Mucosa of descending colon (tissue), 3 donors: ENCODE data around the gene ESPL1. TPM values are rescaled to one million over a fixed set of nuclear protein-coding genes. Genes with fewer than 3 reads are reported as not detected.

Experiments used
- ATAC-seq: fragments of 200-7000 bp; cut with Tn5 transposase; one replicate; pipeline ENCODE4 v1.9.1; 2020; ENCODE audit warnings: mild to moderate bottlenecking, moderate library complexity
- DNase-seq, 3 donors: peaks; one replicate each; pipeline ENCODE4 v3.0.0-alpha.2; 2020
- H3K36me3 ChIP-seq: fragments of 200-600 bp; one replicate; pipeline ENCODE4 v1.8.0; 2021; ENCODE audit warnings: low read depth, mild to moderate bottlenecking
- H3K4me1 ChIP-seq: fragments of 200-600 bp; one replicate; pipeline ENCODE4 v1.8.0; 2021; ENCODE audit warnings: low read depth, mild to moderate bottlenecking
- H3K4me3 ChIP-seq: fragments of 200-600 bp; one replicate; pipeline ENCODE4 v1.8.0; 2021; ENCODE audit warnings: mild to moderate bottlenecking
- H3K9me3 ChIP-seq: fragments of 200-600 bp; one replicate; pipeline ENCODE4 v1.8.0; 2021; ENCODE audit warnings: mild to moderate bottlenecking
- CTCF ChIP-seq: fragments of 200-600 bp; IDR thresholded peaks from one replicate; pipeline ENCODE4 v1.8.0; 2022; ENCODE audit warnings: antibody characterized with exemption, mild to moderate bottlenecking
- intact Hi-C, 2 donors: fragments of 100-400 bp; cut with DNase I in 1 of 2; cut with micrococcal nuclease in 1 of 2; formaldehyde crosslinking; loops; one replicate each; pipeline versions ENCODE4 v1.11.0 to v1.11.1; 2022; cut with DNase I, micrococcal nuclease
- total RNA-seq, 3 donors: library from RNA; stranded (reverse); fragmentation: NEBNext Ultra II Directional in 2 of 3; extraction: Animal tissue kit (Norgen Biotek cat#: 25700) in 2 of 3; gene quantifications; one replicate each; pipeline versions ENCODE4 v1.2.1 to v1.2.4, GENCODE V29; 2021 to 2023
- donor health status: DM: no; HTN: no; CAD: no; lungs with moderate emphysema.
- donor health status: DM: no; HTN: no; CAD: no.
- donor health status: DM: no; HTN: yes; CAD: no.

Gene ESPL1
- total RNA-seq, 3 donors from 2014 or later: 4.5 to 13.1 (median 5.8) TPM

GRCh38 chr12:53233671-53234121 is 34.4 kb upstream of the ESPL1 start:
- peak in 2 of 3 donors; percentile 50 to 63 for DNase-seq
- Histone ChIP-seq H3K4me1 (peaks cover 32% of the 10 kb centered on the region), H3K36me3 (no peaks in the 10 kb centered on the region), H3K4me3 (no peak overlapping the region), H3K9me3 (no peaks in the 10 kb centered on the region)
- TF ChIP-seq CTCF: no peak
- no peak for ATAC-seq
- intact Hi-C loops: no loop called here

- intact Hi-C loops: no loop called here
- Histone ChIP-seq H3K4me1 (peaks cover 32% of the 10 kb centered on the region), H3K4me3 (no peak overlapping the region), H3K9me3 (no peaks in the 10 kb centered on the region), H3K36me3 (no peaks in the 10 kb centered on the region)
- DNase-seq: peak in 2 of 3 donors; percentile 54 to 59
- ATAC-seq: no peak
- TF ChIP-seq CTCF: no peak
Observed at GRCh38 chr12:53234271-53234914, 33.7 kb upstream of the ESPL1 start.

GRCh38 chr12:53235164-53235563 is 32.9 kb upstream of the ESPL1 start:
- H3K9me3 ChIP-seq: no peaks in the 10 kb centered on the region
- intact Hi-C loops: no loop called here
- ATAC-seq: no peak
- no peaks in the 10 kb centered on the region for H3K36me3 ChIP-seq
- no peak for TF ChIP-seq CTCF
- DNase-seq: no peak
- peaks cover 32% of the 10 kb centered on the region for H3K4me1 ChIP-seq
- H3K4me3 ChIP-seq: no peak overlapping the region

- ATAC-seq (no peak), DNase-seq (no peak)
- intact Hi-C loops: no loop called here
- no peaks in the 10 kb centered on the region for H3K9me3 ChIP-seq
- H3K4me3 ChIP-seq: no peak overlapping the region
- TF ChIP-seq CTCF: no peak
- no peaks in the 10 kb centered on the region for H3K36me3 ChIP-seq
- H3K4me1 ChIP-seq: peaks cover 29% of the 10 kb centered on the region
Observed at GRCh38 chr12:53235742-53236442, 32.2 kb upstream of the ESPL1 start.

- Histone ChIP-seq H3K4me3 (no peak overlapping the region), H3K4me1 (peaks cover 22% of the 10 kb centered on the region), H3K36me3 (no peaks in the 10 kb centered on the region), H3K9me3 (no peaks in the 10 kb centered on the region)
- intact Hi-C loops: no loop called here
- TF ChIP-seq CTCF: no peak
- no peak for ATAC-seq
- no peak for DNase-seq
Observed at GRCh38 chr12:53236443-53237111, 31.5 kb upstream of the ESPL1 start.
